ENCODE data around the gene OR2T29. TPM values are rescaled to one million over a fixed set of nuclear protein-coding genes. Genes with fewer than 3 reads are reported as not detected.
"Not testable (repeated sequence)": the region's sequence is repeated elsewhere in the genome, so short reads cannot be mapped to it uniquely, and the experiment has no call there.

Gene OR2T29
- total RNA-seq, 1 donor from 2014 or later, result not detected

DNA sequence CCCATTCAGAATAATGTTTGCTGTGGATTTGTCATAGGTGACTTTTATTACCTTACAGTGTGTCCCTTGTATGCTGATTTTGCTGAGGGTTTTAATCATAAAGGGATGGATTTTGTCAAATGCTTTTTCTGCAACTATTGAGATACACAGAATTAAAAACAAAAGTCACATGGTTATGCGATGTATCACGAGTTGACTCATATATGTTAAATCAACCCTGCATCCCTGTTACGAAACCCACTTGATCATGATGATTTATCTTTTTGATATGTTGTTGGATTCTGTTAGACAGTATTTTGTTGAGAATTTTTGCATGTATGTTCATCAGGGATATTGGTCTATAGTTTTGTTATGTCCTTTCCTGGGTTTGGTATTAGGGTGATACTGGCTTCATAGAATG lies 22.7 kb upstream of the OR2T29 start:
- Histone ChIP-seq H3K27me3 (ENCODE audit: control insufficient read depth in 3 of 3, insufficient read depth in 3 of 3, low read length in 3 of 3) (no peaks in the 10 kb centered on the region), H3K4me3 (ENCODE audit: low read length in 3 of 3) (no peak overlapping the region), H3K9me3 (ENCODE audit: control insufficient read depth in 3 of 3, low read length in 3 of 3) (no peaks in the 10 kb centered on the region), H3K9ac (ENCODE audit: low read depth in 1 of 3, low read length in 3 of 3) (no peak overlapping the region), H3K4me1 (ENCODE audit: control insufficient read depth in 3 of 3, insufficient read depth in 3 of 3, low read length in 3 of 3) (no peaks in the 10 kb centered on the region), H3K36me3 (ENCODE audit: control insufficient read depth in 3 of 3, insufficient read depth in 3 of 3, low read length in 3 of 3) (no peaks in the 10 kb centered on the region), H3K27ac (ENCODE audit: low read depth, low read length) (no peak overlapping the region)

DNA sequence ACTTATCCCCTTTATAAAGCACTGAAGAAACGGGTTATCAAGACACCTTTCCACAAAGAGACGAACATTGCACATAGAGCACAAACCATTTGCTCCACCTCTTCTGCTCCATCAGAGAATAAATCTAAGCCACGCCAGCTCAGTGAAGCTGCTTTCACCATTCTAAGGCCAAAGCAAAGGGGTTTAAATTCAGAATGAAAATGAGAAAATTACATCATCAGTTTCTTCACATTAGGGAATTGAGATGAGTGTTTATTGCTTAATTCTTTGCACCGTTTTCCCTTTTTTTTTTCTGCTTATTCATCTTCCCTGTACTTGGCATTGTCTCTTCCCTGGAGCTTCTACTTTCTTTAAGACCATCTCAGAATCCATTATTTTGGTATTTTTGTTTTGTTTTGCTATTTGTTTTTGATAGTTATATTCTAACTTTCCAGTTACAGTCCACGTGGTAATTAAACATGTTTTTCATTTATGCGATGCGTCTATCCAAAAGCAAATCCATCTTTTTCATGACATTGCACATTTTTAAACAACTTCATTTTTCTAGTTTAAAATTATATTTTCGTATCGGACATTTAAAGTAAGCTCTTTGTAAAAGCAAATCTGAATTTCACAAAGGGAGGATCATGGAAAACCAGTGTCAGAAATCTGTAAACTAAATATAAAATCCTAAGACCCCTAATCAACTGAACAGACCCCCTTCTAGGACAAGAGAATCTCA lies 13.8 kb upstream of the OR2T29 start:
- H3K4me3 ChIP-seq (ENCODE audit: low read length in 3 of 3), result no peak overlapping the region
- no peaks in the 10 kb centered on the region for H3K9me3 ChIP-seq (ENCODE audit: control insufficient read depth in 3 of 3, low read length in 3 of 3)
- H3K4me1 ChIP-seq (ENCODE audit: control insufficient read depth in 3 of 3, insufficient read depth in 3 of 3, low read length in 3 of 3), result no peaks in the 10 kb centered on the region
- no peaks in the 10 kb centered on the region for H3K27me3 ChIP-seq (ENCODE audit: control insufficient read depth in 3 of 3, insufficient read depth in 3 of 3, low read length in 3 of 3)
- H3K9ac ChIP-seq (ENCODE audit: low read depth in 1 of 3, low read length in 3 of 3), result no peak overlapping the region
- H3K27ac ChIP-seq (ENCODE audit: low read depth, low read length), result no peak overlapping the region
- H3K36me3 ChIP-seq (ENCODE audit: control insufficient read depth in 3 of 3, insufficient read depth in 3 of 3, low read length in 3 of 3), result no peaks in the 10 kb centered on the region

DNA sequence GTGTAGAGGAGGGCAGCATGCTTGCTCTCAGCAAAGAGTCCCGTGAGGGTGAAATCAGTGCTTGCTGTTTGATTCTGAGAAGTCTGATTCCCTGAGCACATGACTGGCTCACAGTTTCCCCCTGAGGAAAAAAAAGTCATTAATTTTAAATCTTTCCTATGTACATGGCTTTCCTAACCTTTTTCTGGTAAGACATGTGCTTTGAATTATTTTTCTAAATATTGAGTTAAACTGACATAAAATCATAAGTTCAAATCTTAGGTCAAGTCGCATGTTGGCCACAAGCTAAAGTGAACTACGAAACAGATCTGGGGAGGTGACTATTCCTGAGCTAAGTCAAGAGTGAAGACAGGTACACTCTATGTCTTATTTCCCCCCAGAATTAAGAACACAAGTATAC lies 12.1 kb upstream of the OR2T29 start, which contains the start of gene OR2T34:
OR2T34 (minus strand) TSS at position 101 of the 400 bp plus-strand sequence; CDS start at position 101, 0 bp downstream.
- H3K27me3 ChIP-seq (ENCODE audit: control insufficient read depth in 3 of 3, insufficient read depth in 3 of 3, low read length in 3 of 3); H3K9ac ChIP-seq (ENCODE audit: low read depth in 1 of 3, low read length in 3 of 3); H3K9me3 ChIP-seq (ENCODE audit: control insufficient read depth in 3 of 3, low read length in 3 of 3); H3K36me3 ChIP-seq (ENCODE audit: control insufficient read depth in 3 of 3, insufficient read depth in 3 of 3, low read length in 3 of 3); H3K27ac ChIP-seq (ENCODE audit: low read depth, low read length); H3K4me3 ChIP-seq (ENCODE audit: low read length in 3 of 3); H3K4me1 ChIP-seq (ENCODE audit: control insufficient read depth in 3 of 3, insufficient read depth in 3 of 3, low read length in 3 of 3): not testable (repeated sequence)

DNA sequence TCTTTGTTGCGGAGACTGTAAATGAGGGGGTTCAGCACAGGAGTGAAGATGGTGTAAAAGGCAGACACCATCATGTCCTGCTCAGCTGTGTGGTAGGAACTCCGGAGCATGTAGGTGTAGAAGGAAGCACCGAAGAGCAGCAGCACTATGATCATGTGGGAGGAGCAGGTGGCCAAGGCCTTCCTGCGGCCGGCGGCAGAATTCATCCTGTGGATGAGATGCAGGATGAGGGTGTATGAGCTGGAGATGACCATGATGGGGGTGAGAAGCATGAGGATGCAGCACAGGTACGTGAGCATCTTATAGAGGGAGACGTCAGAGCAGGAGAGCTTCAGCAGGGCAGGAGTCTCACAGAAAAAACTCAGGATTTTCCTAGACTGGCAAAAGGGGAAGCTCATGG lies 11.3 kb upstream of the OR2T29 start:
- not testable (repeated sequence) for H3K9ac ChIP-seq (ENCODE audit: low read depth in 1 of 3, low read length in 3 of 3); H3K9me3 ChIP-seq (ENCODE audit: control insufficient read depth in 3 of 3, low read length in 3 of 3); H3K36me3 ChIP-seq (ENCODE audit: control insufficient read depth in 3 of 3, insufficient read depth in 3 of 3, low read length in 3 of 3); H3K27me3 ChIP-seq (ENCODE audit: control insufficient read depth in 3 of 3, insufficient read depth in 3 of 3, low read length in 3 of 3); H3K4me1 ChIP-seq (ENCODE audit: control insufficient read depth in 3 of 3, insufficient read depth in 3 of 3, low read length in 3 of 3); H3K4me3 ChIP-seq (ENCODE audit: low read length in 3 of 3); H3K27ac ChIP-seq (ENCODE audit: low read depth, low read length)

DNA sequence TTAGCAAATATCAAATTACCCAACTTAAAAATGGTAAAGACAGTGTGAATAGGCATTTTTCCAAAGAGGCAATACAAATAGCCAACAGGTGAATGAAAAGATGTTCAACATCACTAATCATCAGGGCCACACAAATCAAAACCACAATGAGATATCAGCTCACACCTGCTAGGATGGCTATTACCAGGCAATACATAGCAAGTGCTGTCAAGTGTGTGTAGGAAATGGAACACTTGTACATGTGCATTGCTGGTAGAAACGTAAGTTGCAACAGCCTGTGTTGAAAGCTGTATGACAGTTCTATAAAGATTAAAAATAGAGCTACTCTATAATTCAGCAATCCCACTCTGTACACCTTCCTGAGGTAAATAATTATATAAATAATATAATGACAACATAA lies 9.5 kb upstream of the OR2T29 start:
- not testable (repeated sequence) for H3K4me1 ChIP-seq (ENCODE audit: control insufficient read depth in 3 of 3, insufficient read depth in 3 of 3, low read length in 3 of 3); H3K27ac ChIP-seq (ENCODE audit: low read depth, low read length); H3K36me3 ChIP-seq (ENCODE audit: control insufficient read depth in 3 of 3, insufficient read depth in 3 of 3, low read length in 3 of 3); H3K27me3 ChIP-seq (ENCODE audit: control insufficient read depth in 3 of 3, insufficient read depth in 3 of 3, low read length in 3 of 3); H3K4me3 ChIP-seq (ENCODE audit: low read length in 3 of 3); H3K9me3 ChIP-seq (ENCODE audit: control insufficient read depth in 3 of 3, low read length in 3 of 3); H3K9ac ChIP-seq (ENCODE audit: low read depth in 1 of 3, low read length in 3 of 3)

DNA sequence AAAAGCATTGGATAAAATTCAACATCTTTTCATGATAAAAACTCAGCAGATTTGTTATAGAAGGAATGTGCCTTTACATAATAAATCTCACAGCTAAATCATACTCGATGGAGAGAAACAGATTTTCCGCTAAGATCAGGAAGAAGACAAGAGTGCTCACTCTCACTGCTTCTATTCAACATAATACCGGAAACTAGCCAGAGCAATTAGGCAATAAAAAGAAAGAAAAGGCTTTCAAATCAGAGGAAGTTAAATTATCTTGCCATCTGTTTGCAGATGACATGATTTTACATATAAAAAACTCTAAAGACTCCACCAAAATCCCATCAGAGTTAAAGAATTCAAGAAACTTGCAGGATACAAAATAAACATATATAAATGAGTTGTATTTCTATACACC lies 8.2 kb upstream of the OR2T29 start:
- H3K27ac ChIP-seq (ENCODE audit: low read depth, low read length); H3K27me3 ChIP-seq (ENCODE audit: control insufficient read depth in 3 of 3, insufficient read depth in 3 of 3, low read length in 3 of 3); H3K9ac ChIP-seq (ENCODE audit: low read depth in 1 of 3, low read length in 3 of 3); H3K36me3 ChIP-seq (ENCODE audit: control insufficient read depth in 3 of 3, insufficient read depth in 3 of 3, low read length in 3 of 3); H3K4me3 ChIP-seq (ENCODE audit: low read length in 3 of 3); H3K9me3 ChIP-seq (ENCODE audit: control insufficient read depth in 3 of 3, low read length in 3 of 3); H3K4me1 ChIP-seq (ENCODE audit: control insufficient read depth in 3 of 3, insufficient read depth in 3 of 3, low read length in 3 of 3): not testable (repeated sequence)

DNA sequence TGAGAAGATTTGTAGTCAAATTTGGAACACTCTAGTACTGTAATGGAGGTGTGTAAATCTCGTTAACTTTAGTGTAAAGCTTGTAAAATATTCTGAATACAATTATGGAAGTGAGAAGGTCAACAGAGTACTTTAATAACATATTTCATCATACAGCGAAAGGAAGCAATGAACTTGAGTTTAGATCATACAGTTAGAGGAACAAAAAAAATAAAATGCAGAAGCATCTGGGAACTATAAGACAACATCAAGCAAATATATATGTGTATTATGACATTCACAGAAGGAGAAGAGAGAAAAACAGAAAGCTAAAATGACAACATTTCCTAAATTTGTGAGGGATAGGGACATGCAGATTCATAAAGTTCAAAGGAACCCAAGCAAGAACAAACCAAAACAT lies 6.5 kb upstream of the OR2T29 start:
- H3K9ac ChIP-seq (ENCODE audit: low read depth in 1 of 3, low read length in 3 of 3); H3K4me1 ChIP-seq (ENCODE audit: control insufficient read depth in 3 of 3, insufficient read depth in 3 of 3, low read length in 3 of 3); H3K36me3 ChIP-seq (ENCODE audit: control insufficient read depth in 3 of 3, insufficient read depth in 3 of 3, low read length in 3 of 3); H3K27me3 ChIP-seq (ENCODE audit: control insufficient read depth in 3 of 3, insufficient read depth in 3 of 3, low read length in 3 of 3); H3K4me3 ChIP-seq (ENCODE audit: low read length in 3 of 3); H3K27ac ChIP-seq (ENCODE audit: low read depth, low read length); H3K9me3 ChIP-seq (ENCODE audit: control insufficient read depth in 3 of 3, low read length in 3 of 3): not testable (repeated sequence)

DNA sequence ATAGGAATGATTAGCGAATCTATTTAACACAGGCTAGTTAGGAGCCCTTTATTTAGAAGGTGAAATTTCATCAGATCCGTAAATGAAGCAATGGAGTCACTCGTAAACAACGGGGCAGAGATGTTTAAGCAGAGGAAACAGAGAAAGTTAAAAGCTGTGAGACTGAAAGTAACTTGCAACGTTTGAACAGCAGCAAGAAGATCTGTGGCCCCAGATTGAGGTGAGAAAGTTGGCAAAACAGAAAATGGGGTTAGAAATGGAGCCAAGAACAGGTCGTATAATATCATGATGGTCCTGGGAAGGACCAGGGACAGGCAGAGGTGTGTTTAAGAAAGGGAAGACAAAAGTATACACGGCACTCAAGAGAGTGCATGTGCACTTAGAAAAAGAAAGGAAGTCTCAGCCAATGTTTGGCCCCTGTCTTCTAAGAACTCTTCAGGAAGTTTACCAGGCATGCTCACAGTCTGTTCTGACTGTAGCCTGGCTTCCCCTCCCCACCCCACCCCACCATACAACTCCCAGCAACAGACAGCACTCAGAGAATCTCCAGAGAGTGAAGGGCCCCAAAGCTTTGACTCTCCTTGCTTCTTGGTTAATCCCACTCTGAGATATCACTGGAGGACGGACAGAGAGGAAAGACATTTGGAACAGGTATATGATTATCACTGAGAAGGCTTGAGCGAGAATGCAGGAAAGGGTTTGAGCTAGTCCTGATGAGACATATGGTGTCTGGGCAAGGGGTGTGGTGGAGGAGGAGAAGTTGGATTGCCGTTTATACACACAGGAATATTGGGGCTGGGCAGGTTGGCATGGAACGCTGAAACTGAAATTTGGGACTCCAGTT lies 3.2 kb upstream of the OR2T29 start:
- not testable (repeated sequence) for H3K27me3 ChIP-seq (ENCODE audit: control insufficient read depth in 3 of 3, insufficient read depth in 3 of 3, low read length in 3 of 3); H3K36me3 ChIP-seq (ENCODE audit: control insufficient read depth in 3 of 3, insufficient read depth in 3 of 3, low read length in 3 of 3); H3K4me1 ChIP-seq (ENCODE audit: control insufficient read depth in 3 of 3, insufficient read depth in 3 of 3, low read length in 3 of 3); H3K4me3 ChIP-seq (ENCODE audit: low read length in 3 of 3); H3K9ac ChIP-seq (ENCODE audit: low read depth in 1 of 3, low read length in 3 of 3); H3K9me3 ChIP-seq (ENCODE audit: control insufficient read depth in 3 of 3, low read length in 3 of 3); H3K27ac ChIP-seq (ENCODE audit: low read depth, low read length)

DNA sequence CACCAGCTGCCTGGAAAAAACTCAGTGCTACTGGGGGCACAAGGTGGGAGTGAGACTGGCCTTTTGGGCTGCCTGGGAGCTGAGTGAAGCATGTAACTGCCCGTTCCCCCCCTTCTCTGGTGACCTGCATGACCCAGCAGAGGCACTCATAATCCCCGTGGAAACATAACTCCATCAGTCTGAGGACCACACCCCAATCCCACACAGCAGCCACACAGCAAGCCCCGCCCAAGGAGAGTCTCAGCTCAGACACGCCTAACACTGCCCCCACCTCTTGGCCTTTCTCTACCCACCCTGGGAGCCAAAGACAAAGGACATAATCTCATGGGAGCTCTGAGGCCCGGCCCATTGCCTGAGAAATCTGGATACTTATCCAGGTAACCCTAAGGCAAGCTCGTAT lies 11.5 kb downstream of the OR2T29 start:
- not testable (repeated sequence) for H3K4me3 ChIP-seq (ENCODE audit: low read length in 3 of 3); H3K27ac ChIP-seq (ENCODE audit: low read depth, low read length); H3K4me1 ChIP-seq (ENCODE audit: control insufficient read depth in 3 of 3, insufficient read depth in 3 of 3, low read length in 3 of 3); H3K36me3 ChIP-seq (ENCODE audit: control insufficient read depth in 3 of 3, insufficient read depth in 3 of 3, low read length in 3 of 3); H3K27me3 ChIP-seq (ENCODE audit: control insufficient read depth in 3 of 3, insufficient read depth in 3 of 3, low read length in 3 of 3); H3K9me3 ChIP-seq (ENCODE audit: control insufficient read depth in 3 of 3, low read length in 3 of 3); H3K9ac ChIP-seq (ENCODE audit: low read depth in 1 of 3, low read length in 3 of 3)

DNA sequence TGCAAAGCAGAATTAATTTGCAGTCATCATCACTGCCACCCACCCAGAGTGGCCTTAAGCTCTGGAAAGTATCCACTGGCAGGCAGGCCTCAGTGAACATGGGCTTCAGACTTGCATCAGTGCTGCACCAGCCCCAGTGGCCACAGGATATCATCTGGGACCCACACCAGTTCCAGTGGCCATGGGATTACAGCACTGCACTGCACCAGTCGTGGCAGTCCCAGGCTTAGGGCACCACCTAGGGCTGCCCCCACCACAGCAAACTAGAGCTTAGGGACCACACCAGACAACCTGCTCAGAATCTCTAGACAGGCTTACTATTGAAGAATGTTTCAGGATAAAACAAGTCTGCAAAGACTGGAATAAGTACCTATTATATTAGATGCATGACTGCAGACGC lies 15.2 kb downstream of the OR2T29 start:
- H3K27ac ChIP-seq (ENCODE audit: low read depth, low read length); H3K4me3 ChIP-seq (ENCODE audit: low read length in 3 of 3); H3K9ac ChIP-seq (ENCODE audit: low read depth in 1 of 3, low read length in 3 of 3); H3K36me3 ChIP-seq (ENCODE audit: control insufficient read depth in 3 of 3, insufficient read depth in 3 of 3, low read length in 3 of 3); H3K27me3 ChIP-seq (ENCODE audit: control insufficient read depth in 3 of 3, insufficient read depth in 3 of 3, low read length in 3 of 3); H3K4me1 ChIP-seq (ENCODE audit: control insufficient read depth in 3 of 3, insufficient read depth in 3 of 3, low read length in 3 of 3); H3K9me3 ChIP-seq (ENCODE audit: control insufficient read depth in 3 of 3, low read length in 3 of 3): not testable (repeated sequence)
